ENCODE measurements around the gene CPB2. TPM values are rescaled to one million over a fixed set of nuclear protein-coding genes. Genes with fewer than 3 reads are reported as not detected.

The CPB2 gene
- total RNA-seq, 3 donors from 2014 or later (not counting 1 experiment from before 2014, with no cell fraction given): not detected

- intact Hi-C loops (cut with micrococcal nuclease): no loop called here
- no peak for TF ChIP-seq CTCF (IDR thresholded peaks at IDR 0.05)
- Mint-ChIP-seq H3K27me3 (ENCODE audit: low read depth in 2 of 2) (no peaks in the 10 kb centered on the region), H3K36me3 (peaks cover 6% of the 10 kb centered on the region), H3K4me3 (no peak overlapping the region), H3K4me1 (peaks cover 31 to 41% of the 10 kb centered on the region in 2 donors), H3K27ac (peak overlapping the region in 1 of 2 donors; percentile 71), H3K9me3 (no peaks in the 10 kb centered on the region)
- DNase-seq (no peak), ATAC-seq (no peak)
- no peak overlapping the region for H3K27ac ChIP-seq (ENCODE audit: low read length)
- no peaks in the 10 kb centered on the region for H3K27me3 ChIP-seq (ENCODE audit: control insufficient read depth, insufficient read depth, low read length)
- peaks cover 11% of the 10 kb centered on the region for H3K36me3 ChIP-seq (ENCODE audit: control insufficient read depth, insufficient read depth, low read length)
- no peak overlapping the region for H3K4me3 ChIP-seq (ENCODE audit: low read length)
- H3K9me3 ChIP-seq (ENCODE audit: control insufficient read depth, insufficient read depth, low read length): no peaks in the 10 kb centered on the region
- WGBS (ENCODE audit: insufficient coverage): 85% methylated on average over 4 of the region's 4 CpGs
- H3K4me1 ChIP-seq (ENCODE audit: control insufficient read depth, insufficient read depth, low read length): peaks cover 9% of the 10 kb centered on the region
These were observed 16.8 kb upstream of the CPB2 start for GRCh38 chr13:46121597-46122163.

GRCh38 chr13:46121033-46121432 is 16.2 kb upstream of the CPB2 start:
- no peaks in the 10 kb centered on the region for H3K36me3 Mint-ChIP-seq
- no peak overlapping the region for H3K27ac Mint-ChIP-seq
- Histone ChIP-seq H3K9me3 (ENCODE audit: control insufficient read depth, insufficient read depth, low read length) (no peaks in the 10 kb centered on the region), H3K27me3 (ENCODE audit: control insufficient read depth, insufficient read depth, low read length) (no peaks in the 10 kb centered on the region), H3K4me3 (ENCODE audit: low read length) (no peak overlapping the region), H3K27ac (ENCODE audit: low read length) (no peak overlapping the region), H3K36me3 (ENCODE audit: control insufficient read depth, insufficient read depth, low read length) (peaks cover 4% of the 10 kb centered on the region), H3K4me1 (ENCODE audit: control insufficient read depth, insufficient read depth, low read length) (peaks cover 9% of the 10 kb centered on the region)
- 92% methylated on average over 2 of the region's 2 CpGs for WGBS (ENCODE audit: insufficient coverage)
- H3K4me3 Mint-ChIP-seq: no peak overlapping the region
- H3K4me1 Mint-ChIP-seq: peaks cover 25 to 36% of the 10 kb centered on the region in 2 donors
- TF ChIP-seq CTCF (IDR thresholded peaks at IDR 0.05): no peak
- DNase-seq (no peak), ATAC-seq (no peak)
- H3K27me3 Mint-ChIP-seq (ENCODE audit: low read depth in 2 of 2): no peaks in the 10 kb centered on the region
- intact Hi-C loops (cut with micrococcal nuclease): no loop called here
- H3K9me3 Mint-ChIP-seq: no peaks in the 10 kb centered on the region

GRCh38 chr13:46119883-46120614 is 15.2 kb upstream of the CPB2 start:
- Mint-ChIP-seq H3K27ac (no peak overlapping the region), H3K36me3 (no peaks in the 10 kb centered on the region), H3K4me1 (peaks cover 16 to 28% of the 10 kb centered on the region in 2 donors), H3K9me3 (no peaks in the 10 kb centered on the region), H3K27me3 (ENCODE audit: low read depth in 2 of 2) (no peaks in the 10 kb centered on the region), H3K4me3 (no peak overlapping the region)
- H3K9me3 ChIP-seq (ENCODE audit: control insufficient read depth, insufficient read depth, low read length): no peaks in the 10 kb centered on the region
- H3K27me3 ChIP-seq (ENCODE audit: control insufficient read depth, insufficient read depth, low read length): no peaks in the 10 kb centered on the region
- peaks cover 8% of the 10 kb centered on the region for H3K4me1 ChIP-seq (ENCODE audit: control insufficient read depth, insufficient read depth, low read length)
- H3K27ac ChIP-seq (ENCODE audit: low read length): no peak overlapping the region
- intact Hi-C loops (cut with micrococcal nuclease): no loop called here
- H3K36me3 ChIP-seq (ENCODE audit: control insufficient read depth, insufficient read depth, low read length): no peaks in the 10 kb centered on the region
- no peak overlapping the region for H3K4me3 ChIP-seq (ENCODE audit: low read length)
- 86% methylated on average over 5 of the region's 6 CpGs for WGBS (ENCODE audit: insufficient coverage)
- ATAC-seq: no peak
- peak in 1 of 2 donors; percentile 29 for DNase-seq
- TF ChIP-seq CTCF (IDR thresholded peaks at IDR 0.05): no peak
